ENCODE measurements around the gene OTULINL.

The OTULINL gene

DNA sequence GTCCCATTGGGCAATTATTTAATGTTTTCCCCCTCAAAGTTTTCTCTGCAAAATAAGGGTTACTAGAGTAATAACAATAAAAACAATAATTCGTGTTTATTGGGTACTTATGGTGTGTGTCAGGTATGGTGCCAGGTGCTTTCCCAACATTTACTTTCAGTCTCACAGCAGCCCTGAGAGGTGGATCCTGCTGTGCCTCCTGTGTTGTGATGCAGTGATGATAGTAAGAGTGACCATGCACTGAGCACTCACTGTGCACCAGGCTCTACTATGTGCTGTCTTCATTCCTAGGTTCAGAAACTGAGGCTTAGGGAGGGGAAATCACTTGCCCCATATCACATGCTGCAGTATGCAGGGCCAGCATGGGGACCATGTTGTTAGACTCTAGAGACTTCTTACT lies 15.5 kb downstream of the OTULINL start:
- DNase-seq (ENCODE audit: insufficient read length, low spot score) = no peak

DNA sequence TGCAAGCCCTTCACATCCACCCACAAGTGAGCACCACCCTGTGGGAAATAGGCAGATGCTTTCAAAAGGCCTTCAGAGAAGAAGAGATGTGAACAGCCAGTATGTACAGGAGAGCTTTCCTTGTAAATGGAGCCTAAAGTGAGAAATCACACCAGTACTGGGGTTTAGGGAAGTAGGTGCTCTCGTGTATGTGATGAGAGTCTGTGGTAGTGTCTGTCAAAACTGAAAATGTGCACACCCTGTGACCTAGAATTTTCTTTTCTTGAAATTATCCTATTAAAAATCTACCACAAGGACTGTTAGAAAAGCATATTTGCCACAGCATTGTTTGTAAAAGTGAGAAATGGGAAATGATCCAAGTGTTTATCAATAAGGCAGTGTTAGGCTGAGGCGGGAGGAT lies 16.6 kb downstream of the OTULINL start:
- no peak for DNase-seq (ENCODE audit: insufficient read length, low spot score)
- peak; percentile 31 for FAIRE-seq

More for the DNA sequence above, 15.5 kb downstream of the OTULINL start:
- no peak for FAIRE-seq

DNA sequence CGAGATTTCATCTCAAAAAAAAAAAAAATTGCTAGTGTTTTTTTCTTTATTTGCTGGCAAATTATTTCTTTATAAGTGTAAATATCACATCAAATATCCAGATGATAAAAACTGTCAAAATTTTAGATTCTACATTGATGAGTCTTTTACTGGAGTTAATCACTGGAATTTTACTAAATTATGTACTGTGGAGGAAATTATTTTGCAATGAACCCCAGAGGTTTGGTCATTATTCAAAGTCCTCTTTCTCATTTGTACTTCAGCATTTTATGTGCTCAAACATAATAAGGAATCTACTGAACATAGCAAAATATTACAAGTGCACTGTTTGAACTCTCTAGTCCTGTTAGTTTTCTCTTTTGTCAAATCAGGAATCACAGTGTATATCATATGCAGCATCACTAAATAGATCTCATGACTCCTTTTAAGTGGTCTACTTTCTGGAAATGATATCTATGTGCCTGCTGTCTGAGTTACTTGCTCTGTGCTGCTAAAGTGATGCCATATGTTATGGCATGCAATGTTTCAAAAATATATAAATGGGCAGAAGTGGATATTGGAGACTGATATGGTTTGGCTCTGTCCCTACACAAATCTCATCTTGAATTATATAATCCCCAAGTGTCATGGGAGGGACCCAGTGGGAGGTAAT lies 18.0 kb downstream of the OTULINL start:
- FAIRE-seq (no peak), DNase-seq (ENCODE audit: insufficient read length, low spot score) (no peak)

DNA sequence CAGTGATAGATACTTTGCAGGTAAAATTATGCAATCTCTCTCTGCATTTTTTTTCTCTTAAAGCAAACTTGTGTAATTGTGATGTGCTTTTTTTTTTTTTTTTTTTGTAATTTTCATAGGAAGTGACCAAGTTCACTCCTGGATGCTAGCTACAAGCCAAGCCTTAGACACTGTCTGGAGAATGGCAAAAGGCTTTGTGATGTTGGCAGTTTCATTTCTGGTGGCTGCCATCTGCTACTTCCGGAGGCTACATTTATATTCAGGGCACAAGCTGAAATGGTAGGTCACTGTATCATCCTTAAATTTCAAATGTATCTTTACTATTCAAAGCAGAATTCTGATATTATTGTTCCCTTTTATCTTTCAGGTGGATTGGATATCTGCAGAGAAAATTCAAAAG lies 19.3 kb downstream of the OTULINL start:
- no peak for DNase-seq (ENCODE audit: insufficient read length, low spot score)
- FAIRE-seq = no peak

DNA sequence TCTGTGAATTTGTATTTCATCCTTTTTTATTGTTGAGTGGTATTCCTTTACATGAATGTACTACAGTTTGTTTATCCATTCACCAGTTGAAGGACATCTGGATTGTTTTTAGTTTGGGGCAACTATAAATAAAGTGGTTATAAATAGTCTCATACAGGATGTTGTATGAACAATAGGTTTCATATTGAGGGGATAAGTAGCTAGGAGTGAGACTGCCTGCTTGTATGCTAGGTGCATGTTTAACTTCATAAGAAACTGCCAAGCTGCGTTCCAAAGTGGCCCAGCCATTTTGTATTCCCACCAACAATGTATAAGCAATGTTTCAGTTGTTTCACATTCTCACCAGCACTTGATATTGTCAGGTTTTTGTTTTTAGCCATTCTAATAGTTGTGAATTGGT lies 21.5 kb downstream of the OTULINL start:
- no peak for FAIRE-seq
- DNase-seq (ENCODE audit: insufficient read length, low spot score) = no peak

DNA sequence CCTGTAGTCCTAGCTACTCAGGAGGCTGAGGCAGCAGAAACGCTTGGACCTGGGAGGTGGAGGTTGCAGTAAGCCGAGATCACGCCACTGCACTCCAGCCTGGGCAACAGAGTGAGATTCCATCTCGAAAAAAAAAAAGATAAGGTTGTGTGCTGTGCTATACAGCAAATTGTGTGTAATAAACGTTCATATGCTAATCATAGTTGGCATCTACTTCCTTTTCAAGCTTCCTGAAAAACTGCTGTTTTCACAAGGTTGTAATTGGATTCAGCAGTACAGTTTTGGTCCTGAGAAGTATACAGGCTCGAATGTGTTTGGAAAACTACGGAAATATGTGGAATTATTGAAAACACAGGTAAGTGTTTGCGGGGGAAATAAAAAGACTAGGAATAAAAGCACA lies 25.5 kb downstream of the OTULINL start:
- DNase-seq (ENCODE audit: insufficient read length, low spot score) (no peak), FAIRE-seq (no peak)

DNA sequence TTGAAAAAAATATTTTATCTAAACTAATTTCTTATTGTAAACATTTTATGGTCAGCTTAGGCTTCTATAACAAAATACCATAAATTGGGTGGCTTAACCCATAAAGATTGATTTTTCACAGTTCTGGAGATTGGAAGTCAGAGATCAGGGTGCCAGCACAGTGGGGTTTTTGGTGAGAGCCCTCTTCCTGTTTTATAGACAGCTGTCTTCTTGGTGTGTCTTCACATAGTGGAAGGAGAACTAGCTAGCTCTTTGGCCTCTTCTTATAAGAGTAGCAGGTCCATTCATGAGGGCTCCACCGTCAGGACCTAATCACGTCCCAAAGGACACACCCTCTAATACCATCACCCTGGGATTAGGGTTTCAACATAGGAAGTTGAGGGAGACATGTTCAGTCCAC lies 26.6 kb downstream of the OTULINL start:
- DNase-seq (ENCODE audit: insufficient read length, low spot score) (no peak), FAIRE-seq (no peak)

DNA sequence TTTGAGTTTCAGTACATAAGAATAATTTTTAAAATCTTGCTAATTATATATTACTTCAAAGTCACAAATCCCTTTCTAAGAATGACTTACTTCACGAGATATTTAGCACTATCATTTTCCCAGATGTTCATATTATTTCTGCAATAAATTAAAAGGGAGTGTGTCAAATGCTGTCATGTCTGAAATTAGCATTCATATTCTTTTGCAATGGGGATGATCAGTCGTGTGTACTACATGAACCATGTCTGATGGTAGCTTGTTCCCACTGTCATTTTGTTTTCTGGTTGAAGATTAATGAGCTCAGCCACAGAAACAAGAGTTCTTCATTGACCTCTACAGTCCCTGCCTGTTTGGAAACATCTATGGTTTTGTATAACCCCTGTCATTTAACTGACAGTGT lies 30.1 kb downstream of the OTULINL start:
- FAIRE-seq (no peak), DNase-seq (ENCODE audit: insufficient read length, low spot score) (no peak)

DNA sequence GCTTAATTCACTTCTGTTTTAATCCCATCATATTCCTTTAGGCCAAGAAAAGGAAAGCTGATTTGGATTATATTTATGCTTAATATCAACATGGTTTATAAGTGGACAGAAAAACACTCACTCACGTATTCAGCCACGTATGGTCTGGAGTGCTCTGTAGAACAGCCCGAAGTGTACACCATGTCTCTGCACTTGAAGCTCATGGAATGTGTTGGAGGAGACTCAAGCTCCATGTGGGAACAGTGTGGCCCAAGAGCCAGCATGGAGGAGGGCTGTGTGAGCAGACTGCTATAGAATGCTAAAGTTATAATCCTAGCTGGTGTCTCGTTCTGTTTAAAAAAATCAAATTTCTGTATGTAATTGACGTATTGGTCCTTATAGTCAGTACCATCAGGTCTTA lies 32.9 kb downstream of the OTULINL start:
- DNase-seq (ENCODE audit: insufficient read length, low spot score) = no peak
- FAIRE-seq = no peak

DNA sequence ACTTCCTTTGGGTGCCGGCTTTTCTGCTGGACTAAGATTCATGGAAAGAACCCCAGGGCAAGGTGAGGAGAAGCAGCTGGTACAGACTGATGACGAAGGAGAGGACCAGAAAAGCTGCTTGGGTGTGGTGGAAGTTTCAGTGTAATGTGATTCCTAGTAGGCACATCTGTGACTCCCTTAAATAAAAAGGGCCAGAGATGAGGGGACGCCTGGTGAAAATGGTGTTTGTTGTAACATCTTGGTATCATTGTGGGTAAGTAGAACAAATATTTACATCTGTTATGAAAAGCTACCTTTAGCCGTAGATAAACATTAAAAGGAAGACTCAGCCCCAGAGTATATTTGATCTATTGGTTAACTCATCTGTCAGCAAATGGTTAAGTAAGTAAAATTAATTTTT lies 33.8 kb downstream of the OTULINL start:
- no peak for DNase-seq (ENCODE audit: insufficient read length, low spot score)
- FAIRE-seq = no peak

DNA sequence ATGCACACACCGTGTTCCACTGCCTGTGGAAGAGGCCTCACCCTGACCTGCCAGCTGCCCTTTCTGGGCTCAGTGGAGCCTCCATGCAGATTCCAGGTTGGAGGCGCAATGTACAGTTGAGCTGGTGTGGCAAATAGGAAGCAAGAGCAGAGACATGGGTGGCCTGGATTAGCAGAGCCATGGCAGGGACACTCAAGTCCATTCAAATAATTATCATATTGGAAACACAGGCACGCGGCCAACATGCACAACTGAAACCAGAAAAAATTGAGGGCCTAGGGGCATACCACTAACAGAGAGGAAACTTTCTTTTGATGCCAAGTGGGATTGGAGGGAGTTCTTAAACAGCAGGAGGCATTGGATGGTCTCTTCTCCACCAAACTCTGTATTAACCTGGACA lies 35.8 kb downstream of the OTULINL start:
- FAIRE-seq (no peak), DNase-seq (ENCODE audit: insufficient read length, low spot score) (no peak)

DNA sequence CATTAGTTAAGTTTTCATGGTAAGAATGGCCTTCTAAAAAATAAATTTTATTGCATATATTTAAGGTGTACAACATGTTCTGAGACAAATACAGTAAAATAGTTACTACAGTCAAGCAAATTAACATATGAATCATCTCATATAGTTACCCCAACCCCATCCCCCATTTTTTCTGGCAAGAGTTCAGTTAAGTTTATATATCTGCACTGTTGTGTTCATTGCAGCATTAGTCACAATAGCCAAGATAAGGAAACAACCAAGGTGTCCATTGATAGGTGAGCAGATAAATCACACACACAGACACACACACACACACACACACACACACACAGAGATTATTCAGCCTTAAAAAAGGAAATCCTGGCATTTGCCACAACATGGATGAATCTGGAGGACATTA lies 45.7 kb downstream of the OTULINL start:
- FAIRE-seq (no peak), DNase-seq (ENCODE audit: insufficient read length, low spot score) (no peak)

DNA sequence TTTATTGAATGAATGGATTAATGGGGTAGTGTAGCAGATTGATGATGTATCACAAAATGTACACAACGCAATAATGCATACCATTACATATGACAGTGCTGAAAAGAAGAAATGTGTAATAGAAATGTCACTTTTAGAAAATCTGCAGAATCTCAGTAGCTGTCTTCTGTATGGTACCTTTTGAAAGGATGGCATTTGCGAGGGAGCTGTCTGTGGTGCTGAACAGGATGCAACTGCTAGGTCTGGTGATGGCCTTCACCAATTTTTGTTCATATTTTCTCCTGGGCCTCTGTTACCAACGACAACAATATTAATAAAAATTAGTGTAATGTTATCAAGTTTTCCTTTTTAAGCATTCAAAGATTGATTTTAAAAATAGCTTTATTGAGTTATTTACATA lies 46.8 kb downstream of the OTULINL start:
- FAIRE-seq (peak; percentile 21), DNase-seq (ENCODE audit: insufficient read length, low spot score) (no peak)

DNA sequence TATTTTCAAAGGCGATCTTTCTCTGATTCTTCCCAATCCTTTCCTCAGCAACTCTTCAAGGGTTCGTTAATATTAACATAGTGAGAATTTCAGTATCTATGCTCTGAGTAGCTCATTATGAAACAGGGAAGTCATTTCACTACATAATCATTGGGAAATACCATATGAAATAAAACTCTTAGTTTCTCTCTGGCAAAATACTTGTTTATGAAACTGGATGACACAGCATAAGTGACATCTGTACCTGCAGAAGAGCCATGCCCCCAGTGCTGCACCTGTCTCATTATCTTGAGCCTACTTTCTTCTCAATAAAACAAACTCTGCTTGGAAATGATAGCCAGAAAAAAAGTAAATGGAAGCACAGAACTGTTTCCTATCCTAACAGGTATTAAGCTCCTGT lies 49.1 kb downstream of the OTULINL start:
- DNase-seq (ENCODE audit: insufficient read length, low spot score) = no peak

DNA sequence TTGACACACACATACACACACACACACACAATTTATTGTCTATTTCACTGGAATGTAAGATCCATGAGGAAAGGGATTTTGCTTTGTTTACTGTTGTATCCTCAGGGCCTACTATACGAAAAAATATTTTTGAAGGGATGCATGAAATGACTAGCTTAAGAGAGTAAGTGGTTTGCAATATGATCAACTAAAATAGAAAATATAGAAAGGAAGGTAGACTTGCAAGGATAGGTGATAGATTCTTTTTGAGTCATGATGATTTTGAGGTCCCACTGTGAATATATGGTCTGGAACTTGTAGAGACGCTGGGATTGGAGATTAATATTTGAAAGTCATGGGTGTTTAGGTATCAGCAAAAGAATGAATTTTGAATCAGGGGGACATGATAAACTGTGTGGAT lies 54.1 kb downstream of the OTULINL start:
- no peak for DNase-seq (ENCODE audit: insufficient read length, low spot score)
- FAIRE-seq = no peak

More for the DNA sequence above, 49.1 kb downstream of the OTULINL start:
- FAIRE-seq = no peak

DNA sequence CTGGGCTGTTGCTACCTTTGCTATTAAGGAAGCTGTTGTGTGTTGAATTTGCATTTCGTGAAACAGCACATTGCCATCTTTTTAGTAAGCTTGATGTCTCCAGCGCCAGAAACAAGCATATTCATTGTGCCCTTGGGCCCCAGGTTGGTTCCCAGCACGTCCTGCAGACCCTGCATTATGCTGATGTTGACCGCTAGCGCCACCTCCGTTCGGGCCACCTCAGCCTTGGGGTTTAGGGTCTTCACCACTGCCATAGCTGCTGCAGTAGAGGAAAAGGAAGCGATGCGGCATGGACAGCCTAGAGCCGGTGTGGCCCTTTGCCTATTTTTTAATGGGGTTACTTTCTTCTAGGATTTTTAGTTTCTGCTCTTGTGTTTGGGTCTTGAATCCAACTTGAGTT lies 59.2 kb downstream of the OTULINL start:
- FAIRE-seq = no peak

DNA sequence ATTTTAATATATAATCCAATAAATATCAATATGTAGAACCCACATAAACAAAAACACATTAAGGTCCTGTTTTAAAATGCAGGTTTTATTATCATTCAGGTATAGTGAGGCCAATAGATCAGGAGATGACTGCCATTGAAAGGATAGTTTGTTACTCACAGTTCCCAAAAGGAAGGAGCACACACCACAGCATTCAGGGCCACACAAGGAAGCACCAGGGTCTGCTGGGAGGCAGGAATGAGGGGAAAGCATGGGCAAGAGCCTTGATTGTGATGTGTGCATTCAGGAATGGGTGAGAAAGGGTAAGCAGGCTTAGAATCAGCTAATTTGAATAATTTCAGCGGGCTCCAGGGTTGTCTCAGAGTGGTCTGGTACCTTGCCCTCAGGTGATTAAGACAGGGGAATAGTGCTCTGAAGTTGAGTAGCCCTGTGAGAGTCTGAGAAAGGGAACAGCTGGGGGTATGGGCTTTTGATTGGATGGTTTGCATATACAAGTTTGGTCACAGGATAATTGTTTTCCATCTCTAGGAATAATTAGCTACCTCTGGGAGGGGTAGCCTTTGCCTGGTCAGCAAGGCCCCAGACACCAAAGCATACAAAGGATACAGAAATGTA lies 63.1 kb downstream of the OTULINL start:
- FAIRE-seq (no peak), DNase-seq (ENCODE audit: insufficient read length, low spot score) (no peak)

More for the DNA sequence above, 59.2 kb downstream of the OTULINL start:
- no peak for DNase-seq (ENCODE audit: insufficient read length, low spot score)

DNA sequence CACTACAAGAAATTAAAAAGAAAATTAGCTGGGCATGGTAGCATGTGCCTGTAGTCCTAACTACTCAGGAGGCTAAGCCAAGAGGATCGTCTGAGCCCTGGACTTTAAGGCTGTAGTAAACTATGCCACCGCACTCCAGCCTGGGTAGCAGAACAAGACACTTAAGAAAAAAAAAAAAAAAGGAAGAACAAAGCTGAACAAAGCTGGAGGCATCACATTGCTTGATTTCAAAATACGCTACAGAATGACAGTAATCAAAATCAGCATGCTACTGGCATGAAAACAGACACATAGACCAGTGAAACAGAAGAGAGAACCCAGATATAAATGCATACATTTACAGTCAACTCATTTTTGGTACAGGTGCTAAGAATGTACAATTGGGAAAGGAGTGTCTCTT lies 68.5 kb downstream of the OTULINL start:
- FAIRE-seq (no peak), DNase-seq (ENCODE audit: insufficient read length, low spot score) (no peak)

DNA sequence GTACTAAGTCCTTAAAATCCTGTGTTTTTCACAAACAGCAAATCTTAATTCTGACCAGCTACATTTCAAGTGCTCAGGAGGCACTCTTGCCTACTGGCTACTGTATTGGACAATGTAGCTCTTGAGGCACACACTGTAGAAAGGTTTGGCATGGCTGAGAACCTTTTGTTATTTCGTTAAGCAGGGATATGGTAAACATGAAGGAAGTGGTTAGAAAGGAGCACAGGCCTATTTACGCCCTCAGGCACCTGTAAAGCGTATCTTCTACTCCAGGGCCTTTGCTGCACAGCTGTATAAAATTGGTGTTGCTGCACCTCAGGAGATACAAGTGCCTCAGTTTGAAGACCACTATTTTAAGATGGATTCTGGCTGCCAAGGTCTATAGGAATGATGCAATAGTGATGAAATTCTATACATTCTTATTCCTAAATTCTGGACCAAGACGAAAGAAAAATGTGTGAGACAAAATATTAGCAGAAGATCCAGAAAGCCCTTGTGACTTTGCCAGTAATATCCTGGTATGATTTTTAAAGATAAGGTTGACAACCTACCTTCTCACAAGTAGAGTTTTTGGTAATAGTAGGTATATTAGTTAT lies 73.7 kb downstream of the OTULINL start:
- FAIRE-seq (no peak), DNase-seq (ENCODE audit: insufficient read length, low spot score) (no peak)

DNA sequence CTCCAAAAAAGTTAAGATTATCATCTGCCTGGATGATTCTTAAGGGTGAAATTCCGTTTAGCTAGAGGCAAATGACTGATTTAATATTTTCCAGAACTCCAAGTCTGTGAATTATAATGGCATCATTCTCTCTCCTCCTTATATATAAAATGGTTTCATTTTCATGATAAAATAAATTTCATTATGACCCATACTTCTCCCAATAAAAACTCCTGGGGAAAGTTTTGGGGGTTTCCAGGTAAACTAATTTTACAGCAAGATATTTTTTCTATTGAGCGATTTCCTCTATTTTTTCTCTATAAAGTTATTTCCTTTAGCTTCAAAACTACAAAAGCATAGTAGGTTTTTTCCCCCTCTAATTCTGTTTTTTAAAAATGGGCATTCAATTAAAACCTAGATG lies 75.3 kb downstream of the OTULINL start:
- DNase-seq (ENCODE audit: insufficient read length, low spot score) = no peak
- FAIRE-seq = no peak

DNA sequence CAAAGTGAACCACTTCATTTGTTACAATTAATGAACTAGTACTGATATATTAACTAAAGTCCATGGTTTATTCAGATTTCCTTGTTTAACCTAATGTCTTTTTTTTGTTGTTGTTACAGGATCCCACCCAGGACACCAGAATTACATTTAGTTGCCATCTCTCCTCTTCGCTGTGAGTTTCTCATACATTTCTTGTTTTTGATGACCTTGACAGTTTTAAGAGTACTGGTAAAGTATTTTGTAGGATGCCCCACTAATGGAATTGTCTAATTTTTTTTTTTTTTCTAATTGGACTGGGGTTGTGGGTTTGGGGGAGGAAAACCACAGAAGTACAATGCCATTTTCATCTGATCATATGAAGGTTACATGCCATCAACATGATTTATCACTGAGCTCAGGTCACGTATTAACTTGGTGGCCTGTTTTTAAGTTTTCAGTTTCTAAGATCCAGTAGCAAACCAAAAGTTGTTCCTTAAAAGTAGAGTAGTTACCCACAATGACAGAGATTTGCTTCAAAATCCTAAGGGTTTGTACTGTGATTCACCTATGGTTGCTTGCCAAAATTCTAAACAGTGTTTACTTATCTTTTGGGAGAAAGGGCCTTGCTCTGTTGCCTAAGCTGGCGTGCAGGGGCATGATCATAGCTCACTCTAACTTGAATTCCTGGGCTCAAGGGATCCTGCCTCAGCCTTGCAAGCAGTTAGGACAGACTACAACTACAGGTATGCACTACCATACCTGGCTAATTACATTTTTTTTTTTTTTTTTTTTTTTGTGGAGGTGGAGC lies 78.4 kb downstream of the OTULINL start:
- FAIRE-seq (no peak), DNase-seq (ENCODE audit: insufficient read length, low spot score) (no peak)

DNA sequence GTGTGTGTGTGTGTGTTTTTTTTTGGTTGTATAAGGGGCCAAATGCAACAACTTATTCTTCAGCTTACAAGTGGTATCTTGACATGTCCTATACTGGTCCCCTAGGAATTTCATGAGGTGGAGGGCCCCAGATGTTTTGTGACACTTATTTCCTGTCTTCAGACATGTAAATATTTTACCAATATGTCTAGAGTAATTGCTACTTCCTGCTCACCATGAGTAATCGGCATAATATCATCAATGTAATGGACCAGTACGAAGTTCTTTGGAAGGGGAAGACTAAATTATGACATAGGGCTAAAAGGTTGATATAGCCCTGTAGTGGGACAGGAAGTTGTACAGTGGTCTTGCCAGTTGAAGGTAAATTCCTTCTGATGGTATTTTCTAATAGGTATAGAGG lies 79.2 kb downstream of the OTULINL start:
- DNase-seq (ENCODE audit: insufficient read length, low spot score) (no peak), FAIRE-seq (peak; percentile 37)

Data from GM19239 (cell line).